ENCODE measurements around the gene ROPN1. TPM values are rescaled to one million over a fixed set of nuclear protein-coding genes. Genes with fewer than 3 reads are reported as not detected.
A peak's percentile ranks its signal among the peaks of the same experiment; 100 is the strongest.
"Not testable (repeated sequence)": the region's sequence is repeated elsewhere in the genome, so short reads cannot be mapped to it uniquely, and the experiment has no call there.

Gene ROPN1
- polyA plus RNA-seq (ENCODE audit: insufficient read length), result 0.25 TPM
- long read RNA-seq, donor 1, result 0 reads
- long read RNA-seq, donor 2, result 0 reads
- long read RNA-seq, donor 3, result 0 reads
- long read RNA-seq, donor 4, result 0 reads
- long read RNA-seq, donor 5, result 0 reads
- long read RNA-seq, donor 6, result 0 reads
- long read RNA-seq, donor 7, result 0 reads
- long read RNA-seq, donor 8, result 0 reads

- not testable (repeated sequence) for DNase-seq
These were observed at the start of gene ROPN1 for GRCh38 chr3:123991730-123992588. ROPN1 (minus strand) TSS chr3:123992124; CDS start chr3:123980481, 11,643 bp downstream.

DNA sequence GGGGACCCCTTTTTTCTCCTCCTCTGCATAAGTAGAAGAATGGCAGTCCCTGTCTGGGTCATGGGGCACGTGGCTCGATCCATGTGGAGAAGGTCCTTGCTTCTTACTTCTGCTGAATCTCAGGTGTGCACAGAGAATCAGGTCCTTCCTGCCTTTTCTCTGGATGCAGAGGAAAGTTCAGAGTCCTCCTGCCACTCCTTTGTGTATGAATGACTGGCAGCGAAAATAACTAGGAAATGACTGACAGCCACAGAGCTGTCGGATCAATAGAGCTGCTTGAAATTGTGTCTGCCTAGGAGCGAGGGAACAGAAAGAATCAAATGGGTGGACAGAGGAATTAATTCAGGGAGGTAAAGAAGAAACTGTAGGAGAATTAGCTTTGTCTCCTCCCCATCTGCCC is 49.6 kb upstream of the ROPN1 start:
- no peak for DNase-seq

- no peak for DNase-seq
These were observed 45.4 kb upstream of the ROPN1 start for GRCh38 chr3:124037326-124037725.

DNA sequence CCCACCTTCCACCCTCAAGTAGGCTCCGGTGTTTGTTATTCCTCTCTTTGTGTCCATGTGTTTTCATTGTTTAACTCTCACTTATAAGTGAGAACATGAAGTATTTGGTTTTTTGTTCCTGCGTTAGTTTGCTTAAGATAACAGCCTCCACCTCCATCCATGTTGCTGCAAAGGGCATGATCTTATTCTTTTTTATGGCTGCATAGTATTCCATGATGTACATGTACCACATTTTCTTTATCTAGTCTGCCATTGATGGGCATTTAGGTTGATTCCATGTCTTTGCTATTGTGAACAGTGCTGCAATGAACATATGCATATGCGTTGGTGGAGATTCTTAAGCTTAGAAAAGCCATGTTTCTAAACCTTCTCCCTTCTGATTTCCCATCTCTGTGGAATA is 44.3 kb upstream of the ROPN1 start:
- DNase-seq, result not testable (repeated sequence)

- no peak for DNase-seq
These were observed 43.7 kb upstream of the ROPN1 start for GRCh38 chr3:124035463-124036121.

DNA sequence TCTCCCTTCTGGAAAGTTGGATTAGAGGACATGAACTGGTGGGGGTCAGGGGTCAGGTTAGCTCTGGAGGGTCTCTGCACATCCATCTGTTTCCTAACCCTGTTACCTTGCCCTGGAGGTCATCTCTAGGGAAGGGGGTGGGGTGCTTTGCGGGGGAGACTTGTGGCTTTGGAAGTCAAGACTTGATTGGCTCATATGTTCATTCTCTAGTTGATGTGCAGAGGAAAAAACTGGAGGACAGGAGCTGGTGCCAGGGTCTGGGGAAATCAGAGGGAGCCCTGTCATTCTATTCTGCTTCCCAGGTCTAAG is 42.9 kb upstream of the ROPN1 start:
- DNase-seq, result no peak

GRCh38 chr3:124034016-124034843 is 42.3 kb upstream of the ROPN1 start:
- DNase-seq, result peak; percentile 25

DNA sequence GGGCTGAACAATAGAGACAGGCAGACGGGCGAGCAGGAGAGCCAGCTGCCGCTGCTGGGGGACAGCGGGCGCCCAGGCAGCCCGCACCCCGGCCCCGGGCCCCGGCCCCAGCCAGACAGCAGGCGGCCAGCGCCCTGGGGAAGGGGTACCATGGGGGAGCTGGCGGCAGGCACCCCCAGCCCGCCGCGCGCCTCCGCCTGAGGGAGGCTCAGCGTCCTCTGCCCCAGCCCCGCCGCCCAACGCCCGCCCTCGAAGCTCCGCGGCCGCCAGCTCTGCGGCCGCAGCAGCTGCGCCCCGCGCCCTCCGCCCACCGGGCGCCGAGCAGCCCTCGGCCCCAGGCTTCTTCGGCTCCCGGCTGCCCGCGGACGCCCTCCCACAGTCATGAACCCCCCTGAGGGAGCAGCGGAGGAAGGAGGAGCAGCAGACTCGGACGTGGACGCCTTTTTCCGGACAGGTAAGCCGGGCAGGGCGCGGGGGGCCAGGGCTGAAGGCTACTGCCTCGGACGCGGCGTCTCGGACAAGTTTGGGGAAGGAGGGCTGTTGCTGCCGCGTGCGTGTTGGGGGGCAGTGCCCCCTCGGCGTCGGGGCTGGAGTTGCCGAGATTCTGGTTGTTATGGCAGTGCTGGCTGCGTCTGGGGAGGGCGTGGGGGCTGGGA is 41.6 kb upstream of the ROPN1 start, which contains the start of gene KALRN:
Gene KALRN, plus strand, starts transcription at position 10 of the 656 bp plus-strand sequence.
- DNase-seq, result no peak

GRCh38 chr3:124032881-124033359 is 41.0 kb upstream of the ROPN1 start:
- peak; percentile 90 for DNase-seq

DNA sequence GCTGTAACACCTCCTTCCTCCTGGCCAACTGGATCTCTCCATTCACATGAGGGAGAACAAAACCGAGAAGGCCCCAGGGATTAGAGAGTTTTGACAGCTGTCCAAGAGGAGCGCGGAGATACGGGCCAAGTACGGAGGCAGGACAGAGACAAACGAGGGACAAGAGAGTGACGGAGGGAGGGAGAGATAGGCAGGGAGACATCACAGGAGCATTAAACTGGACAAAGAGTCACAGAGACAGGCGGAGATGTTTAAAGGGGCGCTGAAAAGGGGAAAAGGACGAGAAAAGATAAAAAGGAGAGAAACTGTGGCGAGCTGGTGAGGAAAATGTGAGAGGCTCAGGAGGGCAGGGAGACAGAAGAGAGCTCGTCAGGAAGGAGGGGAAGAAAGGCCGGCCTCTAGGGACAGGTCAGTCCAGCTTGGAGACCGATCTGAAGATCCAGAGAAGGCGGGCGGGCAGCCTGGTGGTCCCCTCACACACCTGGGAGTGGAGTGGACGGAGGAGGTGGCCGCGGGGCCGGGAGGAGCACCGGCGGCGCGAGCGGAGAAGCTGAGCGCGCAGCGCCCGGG is 40.5 kb upstream of the ROPN1 start:
- DNase-seq, result peak; percentile 29

GRCh38 chr3:124026516-124026915 is 34.6 kb upstream of the ROPN1 start:
- DNase-seq, result no peak

DNA sequence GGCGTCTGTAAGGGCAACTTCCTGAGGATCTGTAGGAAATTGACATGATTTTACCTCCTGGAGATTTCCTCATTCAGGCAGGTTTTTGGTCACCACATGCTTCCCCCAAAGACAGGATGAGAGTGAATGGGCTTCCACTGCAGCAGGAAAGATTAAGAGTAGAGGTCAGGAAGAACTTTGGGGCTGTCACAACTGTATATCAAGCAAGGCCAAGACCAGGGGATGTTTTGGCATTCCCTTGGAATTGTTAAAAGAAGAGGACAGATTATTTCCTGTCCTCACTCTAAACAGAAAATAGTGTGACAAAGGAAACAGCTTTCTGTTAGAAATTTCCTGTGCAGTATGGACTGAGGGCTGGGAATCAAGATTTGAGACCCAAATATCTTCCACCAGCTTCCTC is 31.6 kb upstream of the ROPN1 start:
- not testable (repeated sequence) for DNase-seq

DNA sequence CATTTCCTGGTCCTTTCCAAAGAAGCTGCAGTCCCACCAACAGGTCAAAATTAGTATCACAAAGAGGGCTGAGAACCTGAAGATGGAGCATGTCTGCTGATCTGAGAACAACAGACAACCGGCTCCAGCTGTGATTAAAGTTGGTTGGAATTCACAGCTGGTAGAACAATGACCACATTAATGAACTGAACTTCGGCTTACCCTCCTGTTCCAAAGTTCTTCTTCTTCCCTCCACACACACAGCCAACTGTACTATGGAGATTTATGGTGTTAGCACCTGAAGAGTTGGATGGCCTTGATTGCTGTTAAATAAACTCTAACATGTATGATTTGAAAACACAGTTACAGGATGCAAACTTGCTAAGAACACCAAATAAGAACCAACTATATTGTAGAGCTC is 27.4 kb upstream of the ROPN1 start:
- DNase-seq, result no peak

DNA sequence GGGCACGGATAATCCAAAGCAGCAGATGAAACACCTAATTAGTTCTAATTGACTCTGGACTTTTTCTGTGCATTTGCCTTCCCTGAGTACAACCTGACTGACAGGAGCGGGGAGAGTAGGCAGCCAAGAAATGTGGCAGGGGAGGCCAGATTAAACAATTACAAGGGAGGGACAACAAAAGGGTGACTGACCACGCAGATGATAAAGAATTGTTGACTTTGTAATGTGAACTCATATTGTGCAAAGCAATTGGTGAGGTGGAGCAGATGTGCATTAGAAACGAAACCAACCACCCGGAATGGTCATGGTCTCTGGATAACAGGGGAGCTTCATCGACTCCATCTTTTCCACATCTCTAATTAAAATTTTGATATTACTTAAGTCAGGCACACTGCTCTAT is 25.6 kb upstream of the ROPN1 start:
- DNase-seq, result not testable (repeated sequence)

DNA sequence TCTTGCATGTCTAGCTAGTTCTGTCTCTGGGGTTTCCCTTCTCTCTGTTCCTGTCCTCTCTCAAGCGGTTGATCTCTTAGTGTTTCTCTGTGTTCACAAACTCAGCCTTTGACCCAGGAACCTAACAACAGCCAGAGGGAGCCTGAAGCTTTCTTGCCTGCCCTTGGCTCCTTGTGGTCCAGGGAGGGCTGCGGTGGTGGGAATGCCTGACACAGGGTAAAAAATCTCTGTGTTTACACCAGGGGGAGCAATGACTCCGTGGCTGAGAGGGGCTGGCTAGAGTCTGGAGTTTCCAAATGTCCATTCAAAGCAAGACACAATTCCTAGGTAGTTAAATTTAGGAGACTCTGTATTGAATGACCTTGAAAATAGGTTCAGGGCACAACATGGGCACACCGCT is 24.6 kb upstream of the ROPN1 start:
- peak; percentile 25 for DNase-seq

DNA sequence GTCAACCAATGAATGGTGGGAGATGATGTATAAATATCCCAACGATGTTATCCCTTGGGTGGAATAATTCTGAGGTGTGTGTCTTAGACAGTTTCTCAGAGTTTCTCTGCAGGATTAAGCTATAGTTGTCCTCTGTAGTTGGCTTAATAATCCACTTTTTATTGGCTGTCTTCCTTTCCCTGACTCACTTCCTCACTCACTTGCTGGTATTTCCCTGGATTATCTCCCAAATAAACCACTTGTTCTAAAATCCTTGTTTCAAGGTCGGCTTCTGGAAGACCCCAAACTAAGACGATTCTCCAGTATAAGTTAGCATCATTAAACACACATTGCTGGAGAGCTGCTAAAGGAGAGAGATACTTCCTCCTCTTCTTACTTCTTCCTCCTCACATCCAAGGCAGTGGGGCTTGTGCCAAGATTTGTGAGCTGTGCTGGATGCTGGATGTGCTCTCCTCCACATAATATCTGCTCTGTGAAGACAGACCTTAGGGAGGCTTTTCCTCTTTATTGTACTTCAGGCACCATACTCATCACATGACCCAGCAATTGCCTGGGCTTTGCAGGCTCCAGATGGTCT is 22.5 kb upstream of the ROPN1 start:
- no peak for DNase-seq

DNA sequence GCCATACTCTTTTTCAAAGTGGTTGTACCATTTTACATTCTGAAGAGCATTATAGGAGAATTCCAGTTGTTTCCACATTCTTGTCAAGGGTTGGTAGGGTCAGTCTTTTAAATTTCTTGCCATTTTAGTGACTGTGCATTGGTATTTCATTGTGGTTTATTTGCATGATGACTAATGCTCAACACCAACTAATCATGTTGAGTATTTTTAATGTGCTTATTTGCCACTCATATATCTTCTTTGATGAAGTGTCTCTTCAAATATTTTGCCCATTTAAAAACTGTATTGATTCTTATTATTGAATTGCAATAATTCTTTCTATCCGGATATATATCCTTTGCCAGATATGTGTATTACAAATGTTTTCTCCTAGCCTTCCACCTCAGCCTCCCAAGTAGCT is 16.4 kb upstream of the ROPN1 start:
- DNase-seq, result not testable (repeated sequence)

DNA sequence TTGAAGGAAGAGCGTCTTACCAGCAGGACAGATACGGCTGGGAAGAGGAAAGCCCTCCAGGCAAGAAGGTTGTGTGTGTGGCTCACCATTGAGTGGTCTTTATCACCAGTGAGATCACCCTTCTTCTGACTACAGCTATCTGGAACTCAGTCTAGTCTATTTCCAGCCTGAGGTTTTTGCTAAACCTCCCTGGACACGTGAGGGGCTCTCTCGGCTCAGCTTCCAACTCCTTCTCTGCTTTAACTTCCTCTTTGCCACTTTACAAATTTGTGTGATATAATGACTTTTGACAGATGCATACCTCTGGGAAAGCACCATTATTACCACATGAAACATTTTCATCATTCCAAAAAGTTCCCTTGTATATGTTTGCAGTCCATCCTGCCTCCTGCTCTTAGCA is 15.3 kb upstream of the ROPN1 start:
- no peak for DNase-seq

DNA sequence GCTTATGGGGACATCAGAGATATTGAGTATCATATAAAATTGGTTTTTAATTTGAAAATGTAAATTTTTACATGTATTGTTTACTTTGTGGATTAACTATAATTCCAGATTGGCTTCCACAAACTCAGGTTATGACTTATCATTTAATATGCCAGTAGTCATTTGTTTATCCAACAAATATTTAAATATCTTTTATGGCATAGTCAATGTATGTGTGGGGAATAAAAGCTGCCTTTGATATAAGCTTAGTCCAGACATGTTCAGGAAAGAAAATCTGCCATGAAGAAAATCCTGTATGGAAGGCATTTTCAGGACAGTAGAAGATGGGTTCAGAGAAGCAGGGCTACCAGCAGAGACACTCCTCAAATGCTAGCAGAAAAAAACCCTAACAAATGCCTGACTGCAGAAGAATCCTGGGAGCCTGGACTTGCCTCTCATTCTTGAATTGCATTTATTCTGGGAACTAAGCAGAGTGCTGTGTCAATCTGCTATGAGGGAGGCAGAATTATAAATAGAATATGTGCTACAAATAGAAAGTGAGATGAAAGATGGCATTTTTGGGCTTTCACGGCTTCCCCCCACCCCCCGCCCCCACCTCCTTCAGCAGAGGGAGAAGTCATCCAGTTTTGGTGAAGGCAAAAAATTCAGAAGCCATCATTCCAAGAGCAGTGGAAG is 10.6 kb upstream of the ROPN1 start:
- not testable (repeated sequence) for DNase-seq

GRCh38 chr3:124001366-124001765 is 9.4 kb upstream of the ROPN1 start:
- DNase-seq, result not testable (repeated sequence)
